GM19372 (cell line): ENCODE data around the gene POT1.
"Not testable (repeated sequence)": the region's sequence is repeated elsewhere in the genome, so short reads cannot be mapped to it uniquely, and the experiment has no call there.

Source experiments
- ATAC-seq: cut with Tn5 transposase; IDR thresholded peaks from one replicate; pipeline ENCODE4 v1.9.1; 2021; ENCODE audit warnings: mild to moderate bottlenecking, low read depth, moderate library complexity; ENCODE audit not compliant: unreplicated experiment

POT1 gene

GRCh38 chr7:124929467-124930172 lies at the start of gene POT1:
Gene POT1, minus strand, starts transcription at chr7:124929825. Its CDS starts 32,652 bp downstream, at chr7:124897173.
- peak; percentile 100 for ATAC-seq

- not testable (repeated sequence) for ATAC-seq
Observed at GRCh38 chr7:124975131-124975530, 45.5 kb upstream of the POT1 start.

- ATAC-seq: no peak
Observed at GRCh38 chr7:124965553-124965952, 35.9 kb upstream of the POT1 start.

GRCh38 chr7:124959676-124960075 lies 30.1 kb upstream of the POT1 start:
- no peak for ATAC-seq

GRCh38 chr7:124957952-124958351 lies 28.3 kb upstream of the POT1 start:
- ATAC-seq: not testable (repeated sequence)

GRCh38 chr7:124956160-124956559 lies 26.5 kb upstream of the POT1 start:
- ATAC-seq: no peak

GRCh38 chr7:124954790-124955189 lies 25.2 kb upstream of the POT1 start:
- no peak for ATAC-seq

- no peak for ATAC-seq
Observed at GRCh38 chr7:124945680-124946079, 16.1 kb upstream of the POT1 start.

- no peak for ATAC-seq
Observed at GRCh38 chr7:124943472-124943871, 13.8 kb upstream of the POT1 start.

- ATAC-seq: no peak
Observed at GRCh38 chr7:124942399-124942798, 12.8 kb upstream of the POT1 start.

- ATAC-seq: no peak
Observed at GRCh38 chr7:124940306-124940705, 10.7 kb upstream of the POT1 start.

- no peak for ATAC-seq
Observed at GRCh38 chr7:124938128-124938527, 8.5 kb upstream of the POT1 start.

GRCh38 chr7:124937076-124937475 lies 7.5 kb upstream of the POT1 start:
- ATAC-seq: no peak

- no peak for ATAC-seq
Observed at GRCh38 chr7:124934841-124935240, 5.2 kb upstream of the POT1 start.

GRCh38 chr7:124930655-124931597 lies 1.3 kb upstream of the POT1 start:
- no peak for ATAC-seq

- no peak for ATAC-seq
Observed at GRCh38 chr7:124930173-124930623, 573 bp upstream of the POT1 start.

- ATAC-seq: no peak
Observed at GRCh38 chr7:124924906-124925305, 4.7 kb downstream of the POT1 start.

- no peak for ATAC-seq
Observed at GRCh38 chr7:124922200-124922599, 7.4 kb downstream of the POT1 start.

GRCh38 chr7:124919841-124920240 lies 9.8 kb downstream of the POT1 start:
- no peak for ATAC-seq

GRCh38 chr7:124918662-124919061 lies 11.0 kb downstream of the POT1 start:
- peak; percentile 52 for ATAC-seq

- ATAC-seq: no peak
Observed at GRCh38 chr7:124915242-124915641, 14.4 kb downstream of the POT1 start.
